DMS 273 treated with DMSO at 0.1 percent for 48 hours (cell line): ENCODE measurements around the gene SMG7.
"Not testable (repeated sequence)": the region's sequence is repeated elsewhere in the genome, so short reads cannot be mapped to it uniquely, and the experiment has no call there.

Experiments
- DNase-seq: peaks from one replicate; lab custom pipeline; 2025; lab: John Stamatoyannopoulos, UW

Gene SMG7, protein sequence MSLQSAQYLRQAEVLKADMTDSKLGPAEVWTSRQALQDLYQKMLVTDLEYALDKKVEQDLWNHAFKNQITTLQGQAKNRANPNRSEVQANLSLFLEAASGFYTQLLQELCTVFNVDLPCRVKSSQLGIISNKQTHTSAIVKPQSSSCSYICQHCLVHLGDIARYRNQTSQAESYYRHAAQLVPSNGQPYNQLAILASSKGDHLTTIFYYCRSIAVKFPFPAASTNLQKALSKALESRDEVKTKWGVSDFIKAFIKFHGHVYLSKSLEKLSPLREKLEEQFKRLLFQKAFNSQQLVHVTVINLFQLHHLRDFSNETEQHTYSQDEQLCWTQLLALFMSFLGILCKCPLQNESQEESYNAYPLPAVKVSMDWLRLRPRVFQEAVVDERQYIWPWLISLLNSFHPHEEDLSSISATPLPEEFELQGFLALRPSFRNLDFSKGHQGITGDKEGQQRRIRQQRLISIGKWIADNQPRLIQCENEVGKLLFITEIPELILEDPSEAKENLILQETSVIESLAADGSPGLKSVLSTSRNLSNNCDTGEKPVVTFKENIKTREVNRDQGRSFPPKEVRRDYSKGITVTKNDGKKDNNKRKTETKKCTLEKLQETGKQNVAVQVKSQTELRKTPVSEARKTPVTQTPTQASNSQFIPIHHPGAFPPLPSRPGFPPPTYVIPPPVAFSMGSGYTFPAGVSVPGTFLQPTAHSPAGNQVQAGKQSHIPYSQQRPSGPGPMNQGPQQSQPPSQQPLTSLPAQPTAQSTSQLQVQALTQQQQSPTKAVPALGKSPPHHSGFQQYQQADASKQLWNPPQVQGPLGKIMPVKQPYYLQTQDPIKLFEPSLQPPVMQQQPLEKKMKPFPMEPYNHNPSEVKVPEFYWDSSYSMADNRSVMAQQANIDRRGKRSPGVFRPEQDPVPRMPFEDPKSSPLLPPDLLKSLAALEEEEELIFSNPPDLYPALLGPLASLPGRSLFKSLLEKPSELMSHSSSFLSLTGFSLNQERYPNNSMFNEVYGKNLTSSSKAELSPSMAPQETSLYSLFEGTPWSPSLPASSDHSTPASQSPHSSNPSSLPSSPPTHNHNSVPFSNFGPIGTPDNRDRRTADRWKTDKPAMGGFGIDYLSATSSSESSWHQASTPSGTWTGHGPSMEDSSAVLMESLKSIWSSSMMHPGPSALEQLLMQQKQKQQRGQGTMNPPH

GRCh38 chr1:183472488-183473216, at the start of gene SMG7:
TSS of gene SMG7 (plus strand) at chr1:183472499. CDS start at chr1:183472621, 122 bp downstream.
- DNase-seq, result no peak

GRCh38 chr1:183423541-183423940, 48.8 kb upstream of the SMG7 start:
- no peak for DNase-seq

DNA sequence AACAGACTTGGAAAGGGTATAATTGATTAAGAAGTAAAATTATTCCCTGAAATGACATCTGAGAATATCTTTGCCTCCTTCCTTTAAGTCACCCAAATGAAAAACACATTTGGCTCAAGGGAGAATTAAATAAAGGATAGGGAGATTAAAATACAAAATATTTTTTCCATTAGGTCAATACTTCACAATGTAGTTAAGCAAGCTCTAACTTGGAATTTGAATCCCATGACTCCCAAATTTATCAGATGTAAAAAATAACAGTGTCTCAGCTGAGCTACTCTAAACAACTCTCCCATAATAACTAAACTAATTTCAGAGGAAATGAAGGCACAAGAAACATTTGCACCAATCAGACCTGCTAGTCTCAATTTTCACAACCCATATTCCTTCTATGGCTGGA, 47.6 kb upstream of the SMG7 start:
- DNase-seq, result no peak

- DNase-seq, result not testable (repeated sequence)
Observed at GRCh38 chr1:183427591-183427990, 44.7 kb upstream of the SMG7 start.

DNA sequence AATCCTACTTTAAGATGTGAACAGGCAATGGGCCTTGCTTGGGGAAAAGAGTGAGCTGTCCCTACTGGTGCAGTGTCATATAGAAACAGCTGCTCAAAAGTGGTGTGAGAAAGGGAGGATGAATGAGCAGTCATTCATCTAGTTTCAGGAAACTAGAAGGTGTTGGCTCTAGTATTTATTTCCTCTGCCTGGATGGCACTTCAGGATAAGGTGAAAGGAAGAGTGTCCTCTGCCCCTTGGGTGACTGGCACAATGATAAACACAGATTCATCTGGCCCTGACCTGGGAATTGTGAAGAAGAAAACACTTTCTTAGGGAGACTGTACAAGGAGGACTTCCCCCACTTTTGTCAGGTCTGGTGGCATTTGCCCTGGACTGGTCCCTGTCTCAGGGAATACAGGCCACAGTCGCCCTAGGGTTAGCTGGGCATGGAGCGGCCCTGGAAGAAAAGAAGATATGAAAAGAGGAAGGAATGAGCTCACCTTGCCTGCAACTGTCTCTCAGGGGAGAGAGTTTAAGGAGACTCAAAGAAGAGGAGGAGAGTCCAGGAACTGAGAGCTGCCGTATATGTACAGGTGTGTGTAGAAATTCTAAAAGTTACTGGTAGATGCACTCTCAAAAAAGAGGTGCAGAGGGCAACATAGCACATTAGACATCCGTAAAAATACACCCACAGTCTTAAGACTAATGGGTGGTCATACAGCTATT, 40.3 kb upstream of the SMG7 start:
- no peak for DNase-seq

GRCh38 chr1:183432548-183432875, 39.8 kb upstream of the SMG7 start:
- no peak for DNase-seq

DNA sequence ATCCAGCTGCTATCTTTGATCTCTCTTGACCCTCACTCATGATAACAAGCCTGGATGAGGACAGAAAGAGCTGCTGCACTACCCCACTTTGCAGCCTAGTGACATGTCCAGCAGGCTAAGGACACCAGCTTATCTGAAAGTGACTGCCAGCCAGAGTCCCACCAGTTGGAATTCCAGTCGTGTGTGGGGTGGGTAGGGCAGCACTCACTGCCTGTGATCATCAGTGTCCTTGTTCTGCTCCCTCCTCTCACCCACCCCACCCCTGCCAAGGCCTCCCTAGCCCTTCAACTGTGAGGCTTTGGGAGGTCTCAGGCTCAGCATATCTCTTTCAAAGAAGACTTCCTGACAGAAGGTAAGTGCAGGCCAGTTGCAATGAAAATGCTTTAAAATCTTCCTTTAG, 38.6 kb upstream of the SMG7 start:
- no peak for DNase-seq

GRCh38 chr1:183435497-183435896, 36.8 kb upstream of the SMG7 start:
- DNase-seq, result no peak

- DNase-seq, result no peak
Observed at GRCh38 chr1:183438060-183438459, 34.2 kb upstream of the SMG7 start.

- peak; percentile 15 for DNase-seq
Observed at GRCh38 chr1:183443011-183443410, 29.3 kb upstream of the SMG7 start.

DNA sequence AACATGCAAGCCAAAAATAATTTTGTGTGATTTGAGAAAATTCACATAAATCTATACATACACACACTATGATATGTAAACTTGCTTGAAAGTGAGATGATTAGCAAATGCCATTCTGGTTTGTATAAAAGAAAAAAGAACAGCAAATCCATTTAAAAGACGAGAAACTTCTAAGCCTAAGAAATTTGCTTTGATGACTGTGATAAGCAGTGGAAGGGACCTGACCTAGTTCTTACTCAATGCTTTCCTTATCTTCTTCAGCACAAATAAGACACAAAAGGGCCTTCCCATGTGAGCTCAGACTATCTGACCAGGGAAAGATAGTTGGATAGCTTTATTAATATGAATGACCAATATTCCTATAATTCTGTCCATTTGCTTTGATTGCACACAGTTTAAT, 28.8 kb upstream of the SMG7 start:
- DNase-seq, result no peak

- no peak for DNase-seq
Observed at GRCh38 chr1:183444243-183444642, 28.1 kb upstream of the SMG7 start.

GRCh38 chr1:183449223-183449770, 23.0 kb upstream of the SMG7 start:
- no peak for DNase-seq

DNA sequence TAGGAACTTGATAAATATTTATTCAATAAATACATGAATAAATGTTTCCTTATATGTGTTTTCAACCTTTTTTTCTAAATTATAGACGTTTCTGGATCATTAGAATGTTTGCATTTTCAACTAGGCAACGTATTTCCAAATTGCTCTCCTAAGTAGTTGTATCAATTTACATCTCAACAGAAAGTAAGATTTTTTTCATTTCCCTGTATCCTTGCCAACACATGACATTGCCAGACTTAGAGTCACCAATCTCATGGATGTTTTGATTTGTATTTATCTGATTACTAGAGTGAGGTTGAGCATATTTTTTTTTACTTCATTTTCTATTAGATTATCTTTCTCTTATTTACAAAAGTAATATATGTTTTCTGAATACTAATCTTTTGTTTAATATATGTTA, 22.2 kb upstream of the SMG7 start:
- DNase-seq, result no peak

DNA sequence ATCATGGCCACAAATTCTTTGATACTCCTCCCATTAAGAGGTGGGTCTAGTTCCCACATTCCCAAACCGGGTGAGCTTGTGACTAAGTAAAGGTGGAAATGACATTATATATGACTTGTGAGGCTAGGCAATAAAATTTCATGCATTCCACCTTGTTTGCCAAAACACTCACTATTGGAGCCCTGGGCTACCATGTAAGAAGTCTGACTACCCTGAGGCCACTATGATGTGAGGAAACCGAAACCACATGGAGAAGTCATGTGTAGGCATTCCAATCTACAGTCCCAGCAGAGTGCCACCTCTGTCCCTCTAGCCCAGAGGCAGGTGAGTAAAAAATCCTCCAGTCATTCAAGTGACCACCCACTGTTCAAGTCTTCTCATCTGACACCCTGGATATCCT, 17.9 kb upstream of the SMG7 start:
- no peak for DNase-seq

DNA sequence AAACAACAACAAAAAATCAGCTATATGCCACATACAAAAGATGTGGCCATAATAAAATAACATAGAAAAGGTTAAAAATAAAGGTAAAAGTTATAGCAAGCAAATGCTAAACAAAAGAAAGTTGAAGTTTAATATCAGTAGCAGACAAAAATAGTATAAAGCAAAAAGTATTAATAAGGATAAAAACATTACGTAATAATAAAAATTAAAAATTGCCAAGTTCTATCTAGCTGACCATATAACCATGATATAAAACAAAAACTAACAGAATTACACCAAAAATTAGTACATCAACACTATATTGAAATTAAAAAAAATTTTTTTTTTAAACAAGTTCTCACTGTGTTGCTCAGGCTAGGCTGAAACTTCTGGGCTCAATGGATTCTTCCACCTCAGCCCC, 15.5 kb upstream of the SMG7 start:
- DNase-seq, result no peak

DNA sequence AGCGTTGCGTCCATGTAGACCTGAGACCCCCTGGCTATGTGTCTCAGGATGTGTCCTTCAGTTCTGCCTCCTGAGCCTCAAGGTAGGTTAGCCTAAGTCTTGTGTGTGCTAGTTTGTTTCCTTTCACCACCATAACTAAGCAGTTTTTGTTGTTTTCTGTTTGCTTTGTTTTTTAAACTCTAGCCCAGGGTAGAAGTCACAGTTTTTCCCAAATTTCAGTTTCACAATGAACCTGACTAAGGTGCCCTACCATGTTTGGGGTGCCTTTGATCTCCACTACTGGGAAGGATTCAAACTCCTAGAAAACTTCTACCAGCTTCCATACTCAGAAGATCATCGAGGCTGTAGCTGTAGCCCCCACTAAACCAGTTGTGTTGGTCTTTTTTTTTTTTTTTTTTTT, 14.8 kb upstream of the SMG7 start:
- DNase-seq, result no peak

DNA sequence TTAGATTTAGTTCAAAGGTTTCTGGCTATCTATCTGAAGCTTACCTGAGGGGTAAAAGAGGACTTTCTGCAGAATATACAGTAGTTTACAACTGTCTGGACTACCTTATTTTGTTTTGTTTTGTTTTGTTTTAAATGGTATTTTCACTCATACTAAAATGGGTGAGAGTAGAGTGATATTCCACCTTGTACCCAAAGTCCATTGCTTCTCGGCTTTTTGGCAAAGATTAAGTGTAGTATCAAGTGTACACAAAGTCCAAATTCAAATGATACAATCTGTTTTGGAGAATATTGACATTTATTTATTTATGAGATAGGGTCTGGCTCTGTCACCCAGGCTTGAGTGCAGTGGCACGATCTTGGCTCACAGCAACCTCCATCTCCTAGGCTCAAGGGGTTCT, 11.7 kb upstream of the SMG7 start:
- no peak for DNase-seq

GRCh38 chr1:183461350-183461749, 10.9 kb upstream of the SMG7 start:
- DNase-seq, result no peak

DNA sequence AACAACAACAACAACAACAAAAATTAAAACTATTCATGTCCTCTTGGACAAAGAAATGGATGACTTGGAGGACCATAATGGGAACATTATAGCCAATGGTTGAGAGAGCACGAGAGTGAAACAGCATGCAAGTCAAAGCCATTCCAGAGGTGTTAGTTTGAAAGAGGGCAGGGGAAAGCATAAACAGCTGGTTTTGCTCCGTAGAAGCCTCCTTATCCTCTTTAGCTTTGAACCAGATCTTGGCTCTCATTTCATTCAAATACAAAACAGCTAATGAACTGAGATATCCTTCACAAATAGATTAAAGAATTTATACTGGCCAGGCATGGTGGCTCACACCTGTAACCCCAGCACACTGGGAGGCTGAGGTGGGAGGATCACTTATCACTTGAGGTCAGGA, 8.7 kb upstream of the SMG7 start:
- DNase-seq, result no peak

GRCh38 chr1:183466781-183467180, 5.5 kb upstream of the SMG7 start:
- no peak for DNase-seq
